ENCODE measurements around the gene RBM18.

The RBM18 gene

DNA sequence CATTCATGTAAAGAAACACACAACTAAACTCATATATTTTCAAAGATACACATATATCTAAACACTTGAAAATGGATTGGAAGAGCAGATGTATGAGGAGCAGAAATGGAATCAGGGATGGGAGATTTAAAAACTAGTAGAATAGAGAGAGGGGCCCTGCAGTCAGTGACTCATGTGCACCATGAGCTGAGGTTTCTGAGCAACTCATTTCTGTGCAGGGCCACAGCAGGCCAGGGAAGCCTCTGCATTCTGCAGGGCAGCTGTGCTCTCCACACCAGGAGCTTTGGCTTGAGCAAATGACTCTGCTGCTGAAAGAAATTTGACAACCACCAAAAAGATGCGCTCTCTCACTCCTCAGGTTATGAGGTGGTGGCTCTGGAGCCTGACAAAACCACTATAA is 63.0 kb downstream of the RBM18 start:
- DNase-seq = no peak

DNA sequence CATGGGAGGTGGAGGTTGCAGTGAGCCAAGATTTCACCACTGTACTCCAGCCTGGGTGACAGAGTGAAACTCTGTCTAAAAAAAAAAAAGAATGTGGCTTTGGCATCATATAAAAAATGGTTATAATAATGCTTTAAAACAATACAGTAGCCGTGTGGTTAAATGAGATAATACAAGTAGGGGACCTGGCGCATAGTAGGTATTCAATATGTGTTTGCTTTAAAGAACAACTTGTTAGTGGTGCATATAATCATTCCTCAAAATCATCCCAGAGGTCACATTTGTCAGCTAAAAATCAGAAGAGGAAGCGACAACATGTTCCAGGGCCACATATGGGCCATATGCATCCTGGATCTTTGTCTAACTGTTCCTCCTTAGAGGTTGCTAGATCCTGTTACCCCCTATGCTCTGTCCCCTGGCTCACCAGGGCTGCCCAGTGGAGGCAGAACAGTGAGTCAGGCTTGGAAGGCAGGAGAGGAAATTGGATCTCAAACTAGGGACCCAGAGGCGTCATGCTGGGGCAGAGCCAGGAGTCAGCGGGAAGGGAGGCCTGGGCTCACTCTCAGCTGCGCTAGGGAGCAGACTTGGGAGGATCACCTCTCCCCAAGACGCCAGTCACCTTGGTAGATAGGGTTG is 63.6 kb downstream of the RBM18 start:
- no peak for DNase-seq

DNA sequence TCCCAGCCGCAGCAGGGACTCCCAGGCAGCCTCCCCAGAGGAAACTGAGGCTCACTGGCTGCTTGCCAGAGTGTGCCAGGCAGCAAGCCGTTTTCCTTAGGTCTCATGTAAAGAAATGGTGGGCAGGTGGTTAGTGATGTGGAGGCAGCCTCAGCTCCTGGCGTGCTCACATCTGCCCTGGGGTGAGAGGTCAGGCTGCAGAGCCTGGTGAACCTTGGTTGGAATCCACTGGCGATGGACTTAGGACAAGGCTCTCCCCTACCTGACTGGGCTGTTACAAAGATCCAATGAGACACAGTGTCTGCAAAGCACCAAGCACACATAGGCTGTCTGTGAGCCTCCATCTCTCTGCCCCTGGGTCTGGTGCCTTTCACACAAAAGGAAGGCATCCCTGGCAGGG is 66.8 kb downstream of the RBM18 start:
- no peak for DNase-seq

DNA sequence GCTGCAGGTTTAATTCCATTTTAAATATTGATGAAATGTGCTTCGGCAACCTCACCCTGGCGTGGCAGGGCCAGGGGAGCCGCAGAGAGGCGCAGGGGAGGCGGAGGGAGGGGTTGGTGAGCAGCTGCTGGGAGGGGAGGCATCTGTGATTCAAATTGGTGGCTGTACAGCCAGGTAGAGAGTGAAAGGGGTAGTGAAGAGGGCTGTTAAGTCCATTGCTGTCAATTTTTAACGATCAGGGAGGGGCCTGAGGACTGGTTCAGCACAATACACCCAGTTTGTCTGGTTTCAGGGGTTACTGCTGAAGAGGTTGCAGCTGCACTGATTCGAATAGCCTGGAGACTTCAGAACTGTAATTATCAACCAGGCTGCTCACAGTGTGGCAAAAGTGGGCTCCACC is 67.2 kb downstream of the RBM18 start:
- DNase-seq = no peak

DNA sequence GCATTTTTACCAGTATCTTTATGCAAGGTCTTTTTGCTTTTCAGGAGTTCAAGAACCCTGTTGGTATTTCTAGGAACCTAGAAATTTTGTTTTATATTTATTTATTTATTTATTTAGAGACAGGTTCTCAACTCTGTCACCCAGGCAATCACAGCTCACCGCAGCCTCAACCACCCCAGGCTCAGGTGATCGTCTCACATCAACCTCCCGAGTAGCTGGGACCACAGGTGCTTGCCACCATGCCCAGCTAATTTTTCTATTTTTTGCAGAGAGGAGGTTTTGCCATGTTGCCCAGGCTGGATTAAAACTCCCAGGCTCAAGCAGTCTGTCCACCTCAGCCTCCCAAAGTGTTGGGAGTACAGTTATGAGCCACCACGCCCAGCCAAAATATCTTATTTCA is 68.8 kb downstream of the RBM18 start:
- no peak for DNase-seq

DNA sequence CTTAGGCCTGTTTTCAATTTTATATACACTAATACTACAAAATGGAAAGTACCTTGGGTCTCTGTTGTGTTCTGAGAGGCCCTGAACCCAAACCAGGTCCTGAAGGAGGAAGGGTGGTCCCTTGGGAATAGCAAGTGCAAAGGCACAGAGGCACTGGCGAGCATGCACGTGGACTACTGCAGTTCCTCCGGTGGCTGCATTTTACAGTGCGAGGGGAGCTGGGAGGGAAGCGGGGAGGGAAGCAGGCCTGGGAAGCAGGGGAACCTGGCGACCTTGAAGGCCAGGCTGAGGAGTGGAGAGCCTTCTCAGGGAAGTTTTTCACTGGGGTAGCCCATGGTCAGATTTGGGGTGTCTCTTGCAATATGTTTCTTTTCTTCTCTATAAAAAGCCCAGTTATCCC is 71.0 kb downstream of the RBM18 start:
- DNase-seq = no peak

DNA sequence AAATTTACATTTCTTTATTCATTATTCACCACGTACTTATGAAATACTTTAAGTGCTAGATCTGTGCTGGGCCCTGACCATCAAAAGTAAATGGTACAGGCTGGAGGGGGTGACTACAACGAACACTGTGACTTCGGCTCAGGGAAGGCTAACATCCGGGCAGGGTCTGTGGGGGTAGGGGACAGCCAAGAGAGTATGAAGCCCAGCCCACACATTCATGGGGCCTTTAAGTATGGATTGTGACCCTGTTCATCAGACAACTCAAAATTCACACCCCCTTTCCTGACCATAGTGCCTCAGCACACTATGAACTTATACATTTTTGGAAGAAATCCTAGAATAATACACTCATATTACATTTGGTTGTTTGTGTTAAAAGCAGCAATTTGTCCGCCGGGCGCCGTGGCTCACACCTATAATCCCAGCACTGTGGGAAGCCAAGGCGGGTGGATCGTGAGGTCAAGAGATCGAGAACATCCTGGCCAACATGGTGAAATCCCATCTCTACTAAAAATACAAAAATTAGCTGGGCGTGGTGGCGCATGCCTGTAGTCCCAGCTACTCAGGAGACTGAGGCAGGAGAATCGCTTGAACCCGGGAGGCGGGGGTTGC is 71.6 kb downstream of the RBM18 start:
- no peak for DNase-seq

DNA sequence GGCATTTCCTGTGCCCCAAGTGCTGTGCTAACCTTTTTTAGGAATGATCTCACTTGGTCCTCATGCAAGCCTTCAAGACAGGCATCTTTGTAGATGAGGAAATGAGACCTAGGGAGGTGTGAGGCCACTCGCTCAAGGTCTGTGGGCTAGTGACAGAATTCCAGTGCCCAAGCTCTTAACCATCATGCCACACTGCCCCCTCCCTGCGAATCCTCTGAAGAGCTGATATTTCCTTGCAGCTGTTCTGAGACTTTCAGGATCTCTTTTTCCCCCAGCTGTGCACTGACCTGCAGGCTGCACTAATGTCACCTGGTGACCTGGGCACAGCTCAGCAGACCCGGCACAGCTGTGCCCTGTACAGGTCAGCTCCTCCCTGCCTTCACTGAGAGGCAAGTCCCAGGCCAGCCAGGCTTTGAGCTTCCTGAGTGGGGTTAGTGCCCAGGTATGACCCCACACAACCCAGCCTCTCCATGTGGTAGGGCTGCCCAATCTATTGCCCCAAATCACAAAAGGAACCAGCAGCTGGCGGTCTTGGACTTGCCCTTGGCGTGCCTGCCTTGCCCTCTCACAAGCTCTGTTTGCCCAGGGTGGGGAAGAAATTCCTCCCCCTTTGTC is 72.3 kb downstream of the RBM18 start:
- DNase-seq = no peak

DNA sequence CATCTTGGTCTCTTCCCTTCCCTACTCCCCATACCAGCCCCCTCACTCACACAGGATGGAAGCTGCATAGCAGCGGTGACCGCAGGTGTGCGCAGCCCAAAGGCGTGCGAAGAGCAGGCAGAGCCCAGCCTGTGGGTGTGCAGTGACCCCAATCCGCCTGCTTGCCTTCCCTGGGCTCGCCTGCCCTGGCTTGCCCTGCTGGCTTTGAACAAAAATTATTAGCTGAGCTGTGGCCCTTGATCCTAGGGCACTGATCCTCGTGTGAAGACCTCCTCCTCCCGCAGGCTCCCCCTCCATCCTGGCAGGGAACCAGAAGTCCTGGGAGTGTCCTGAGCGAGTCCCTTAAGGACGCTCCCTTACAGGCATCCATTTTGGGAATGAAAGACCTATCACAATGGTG is 73.1 kb downstream of the RBM18 start:
- no peak for DNase-seq

DNA sequence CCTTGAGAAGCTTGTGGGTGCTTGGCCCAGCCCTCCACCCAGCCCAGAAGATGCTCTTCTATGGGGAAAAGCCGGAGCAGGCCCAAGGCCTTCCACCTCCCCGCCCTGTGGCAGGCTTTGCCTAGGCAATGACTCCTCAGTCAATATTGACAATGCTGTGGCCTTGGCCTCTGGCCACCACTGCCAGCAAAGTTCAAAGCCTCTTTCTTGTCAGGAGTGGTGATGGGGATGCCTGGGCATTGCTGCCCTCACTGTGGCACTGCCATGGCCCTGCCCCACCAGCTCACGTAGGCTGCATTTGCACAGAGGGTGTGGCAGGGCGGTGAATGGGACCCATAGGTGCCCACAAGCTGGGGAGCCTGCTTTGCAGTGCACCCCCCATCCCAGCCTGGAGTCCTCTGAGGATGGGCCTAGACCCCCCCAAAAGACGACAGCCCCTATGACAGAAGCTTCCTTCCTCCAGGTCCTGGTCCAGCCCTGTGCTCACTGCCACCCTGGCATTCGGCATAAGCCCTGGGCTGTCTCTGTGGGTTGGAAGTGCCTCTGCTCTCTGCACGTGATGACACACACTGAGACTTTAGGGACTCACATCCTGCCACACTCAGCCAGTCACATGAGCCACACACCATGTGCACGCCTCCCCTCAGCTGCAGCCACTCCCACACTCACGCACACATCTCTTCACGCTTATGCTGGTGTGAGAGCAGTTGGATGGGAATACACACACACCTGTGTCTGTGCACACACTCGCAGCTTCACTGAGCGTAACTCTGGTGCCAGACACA is 73.9 kb downstream of the RBM18 start:
- DNase-seq = no peak

DNA sequence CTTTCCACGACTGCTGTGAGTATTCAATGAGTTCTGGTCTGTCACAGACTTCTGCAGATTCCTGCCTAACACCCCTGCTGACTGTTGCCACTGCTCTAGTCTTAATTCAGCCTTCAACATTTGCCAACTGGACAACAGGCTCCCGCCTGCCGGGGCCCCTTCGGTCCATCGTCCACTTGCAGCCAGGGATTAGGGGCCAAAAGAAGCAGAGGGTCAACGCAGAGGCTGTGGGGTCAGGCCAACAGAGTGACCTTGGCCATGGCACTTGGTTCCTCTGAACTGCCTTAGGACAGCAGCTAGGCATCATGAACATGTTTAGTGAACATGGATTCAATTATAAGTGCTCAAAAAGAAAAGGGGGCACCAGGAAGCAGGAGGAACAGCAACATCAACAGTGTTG is 76.3 kb downstream of the RBM18 start:
- DNase-seq = no peak

Measured in stimulated activated naive CD4-positive, alpha-beta T cell treated with Interleukin-2 at 50 U/mL for 16 hours (primary cell).